ENCODE data around the gene ADCY5. TPM values are rescaled to one million over a fixed set of nuclear protein-coding genes. Genes with fewer than 3 reads are reported as not detected.

The ADCY5 gene
- total RNA-seq, 4 donors from 2014 or later: 3.5 to 44.6 (median 14.5) TPM

DNA sequence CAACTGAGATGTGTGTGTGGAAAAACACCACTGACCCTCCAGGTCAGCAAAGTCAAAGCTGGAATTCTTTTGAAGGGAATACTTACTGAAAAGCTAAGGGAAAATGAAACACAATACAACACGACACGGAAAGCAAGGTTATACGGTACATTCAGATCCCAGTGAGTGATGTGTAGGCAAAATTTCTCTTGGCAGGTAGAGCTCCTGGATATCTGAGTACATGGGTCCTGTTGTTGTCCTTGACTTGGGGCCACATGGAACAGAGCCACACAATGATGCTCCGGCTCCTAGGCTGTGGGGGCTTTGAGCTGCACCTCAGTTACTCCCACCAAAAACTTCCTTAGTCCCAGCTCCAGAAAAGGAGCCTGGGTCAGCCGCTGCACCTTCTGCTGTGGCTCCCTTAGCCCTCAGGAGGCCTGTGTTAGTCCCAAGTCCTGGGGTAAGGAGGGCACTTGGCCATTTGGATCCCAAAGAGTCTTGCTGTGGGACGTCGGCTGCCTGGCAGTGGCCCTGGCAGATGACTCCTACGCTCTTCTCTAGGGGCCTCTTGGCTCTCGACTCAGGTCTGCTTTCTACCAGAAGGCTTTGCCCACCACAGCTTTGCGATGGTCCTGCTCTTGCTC is 95.6 kb downstream of the ADCY5 start:
- Histone ChIP-seq H3K27me3 (no peaks in the 10 kb centered on the region), H3K4me3 (no peak overlapping the region), H3K27ac (no peak overlapping the region), H3K36me3 (no peaks in the 10 kb centered on the region), H3K9me3 (no peaks in the 10 kb centered on the region), H3K4me1 (no peaks in the 10 kb centered on the region)
- no peak for TF ChIP-seq POLR2A (IDR thresholded peaks at IDR 0.05)
- TF ChIP-seq, protein P1, sequence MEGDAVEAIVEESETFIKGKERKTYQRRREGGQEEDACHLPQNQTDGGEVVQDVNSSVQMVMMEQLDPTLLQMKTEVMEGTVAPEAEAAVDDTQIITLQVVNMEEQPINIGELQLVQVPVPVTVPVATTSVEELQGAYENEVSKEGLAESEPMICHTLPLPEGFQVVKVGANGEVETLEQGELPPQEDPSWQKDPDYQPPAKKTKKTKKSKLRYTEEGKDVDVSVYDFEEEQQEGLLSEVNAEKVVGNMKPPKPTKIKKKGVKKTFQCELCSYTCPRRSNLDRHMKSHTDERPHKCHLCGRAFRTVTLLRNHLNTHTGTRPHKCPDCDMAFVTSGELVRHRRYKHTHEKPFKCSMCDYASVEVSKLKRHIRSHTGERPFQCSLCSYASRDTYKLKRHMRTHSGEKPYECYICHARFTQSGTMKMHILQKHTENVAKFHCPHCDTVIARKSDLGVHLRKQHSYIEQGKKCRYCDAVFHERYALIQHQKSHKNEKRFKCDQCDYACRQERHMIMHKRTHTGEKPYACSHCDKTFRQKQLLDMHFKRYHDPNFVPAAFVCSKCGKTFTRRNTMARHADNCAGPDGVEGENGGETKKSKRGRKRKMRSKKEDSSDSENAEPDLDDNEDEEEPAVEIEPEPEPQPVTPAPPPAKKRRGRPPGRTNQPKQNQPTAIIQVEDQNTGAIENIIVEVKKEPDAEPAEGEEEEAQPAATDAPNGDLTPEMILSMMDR (IDR thresholded peaks at IDR 0.05): no peak
- DNase-seq: peak in 1 of 3 donors; percentile 8

GRCh38 chr3:123352134-123352554 is 96.7 kb downstream of the ADCY5 start:
- H3K27me3 ChIP-seq: no peaks in the 10 kb centered on the region
- TF ChIP-seq POLR2A (IDR thresholded peaks at IDR 0.05): no peak
- TF ChIP-seq, protein P1 (IDR thresholded peaks at IDR 0.05): no peak
- H3K4me3 ChIP-seq: no peak overlapping the region
- H3K36me3 ChIP-seq: no peaks in the 10 kb centered on the region
- H3K9me3 ChIP-seq: no peaks in the 10 kb centered on the region
- H3K27ac ChIP-seq: no peak overlapping the region
- DNase-seq: peak in 1 of 3 donors; percentile 35
- no peaks in the 10 kb centered on the region for H3K4me1 ChIP-seq

GRCh38 chr3:123351501-123351900 is 97.4 kb downstream of the ADCY5 start:
- H3K36me3 ChIP-seq: no peaks in the 10 kb centered on the region
- DNase-seq: peak in 1 of 3 donors; percentile 28
- H3K27me3 ChIP-seq: no peaks in the 10 kb centered on the region
- no peaks in the 10 kb centered on the region for H3K9me3 ChIP-seq
- no peak overlapping the region for H3K4me3 ChIP-seq
- TF ChIP-seq, protein P1 (IDR thresholded peaks at IDR 0.05): no peak
- no peak for TF ChIP-seq POLR2A (IDR thresholded peaks at IDR 0.05)
- H3K4me1 ChIP-seq: no peaks in the 10 kb centered on the region
- no peak overlapping the region for H3K27ac ChIP-seq

DNA sequence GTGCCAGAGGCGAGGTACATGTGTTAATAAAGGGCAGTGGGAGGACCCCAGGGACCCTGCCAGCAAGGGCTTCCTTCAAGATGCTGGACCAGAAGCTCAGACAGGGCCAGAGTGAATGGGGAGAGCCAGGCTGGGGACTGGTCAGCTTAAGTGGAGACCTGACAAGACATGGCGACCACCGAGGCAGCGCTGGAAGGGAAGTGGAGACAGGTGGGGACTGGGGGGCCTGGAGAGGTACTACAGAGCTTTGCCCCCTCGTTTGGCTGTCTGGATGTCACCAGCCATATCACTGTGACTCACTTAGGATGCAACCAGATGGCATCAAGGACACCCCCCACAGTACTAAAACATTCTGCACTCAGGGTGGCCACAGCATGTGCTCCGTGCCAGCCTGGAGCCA is 97.9 kb downstream of the ADCY5 start:
- TF ChIP-seq, protein P1 (IDR thresholded peaks at IDR 0.05): no peak
- TF ChIP-seq POLR2A (IDR thresholded peaks at IDR 0.05): no peak
- DNase-seq: peak in 1 of 3 donors; percentile 34
- Histone ChIP-seq H3K27me3 (no peaks in the 10 kb centered on the region), H3K4me3 (no peak overlapping the region), H3K9me3 (no peaks in the 10 kb centered on the region), H3K4me1 (no peaks in the 10 kb centered on the region), H3K27ac (no peak overlapping the region), H3K36me3 (no peaks in the 10 kb centered on the region)

- DNase-seq: peak in 1 of 3 donors; percentile 35
- H3K4me1 ChIP-seq: no peaks in the 10 kb centered on the region
- no peaks in the 10 kb centered on the region for H3K9me3 ChIP-seq
- no peaks in the 10 kb centered on the region for H3K27me3 ChIP-seq
- TF ChIP-seq, protein P1 (IDR thresholded peaks at IDR 0.05): no peak
- TF ChIP-seq POLR2A (IDR thresholded peaks at IDR 0.05): no peak
- no peak overlapping the region for H3K27ac ChIP-seq
- H3K36me3 ChIP-seq: no peaks in the 10 kb centered on the region
- no peak overlapping the region for H3K4me3 ChIP-seq
These were observed 99.1 kb downstream of the ADCY5 start for GRCh38 chr3:123349566-123350435.

Data from Peyer's patch (tissue), 4 donors.